NT2/D1 (cell line): ENCODE results near the gene PPFIBP1.

ENCODE experiments used
- SUZ12 ChIP-seq: IDR thresholded peaks from 2 replicates; pipeline ENCODE4 v1.6.1; 2011; ENCODE audit not compliant: insufficient read length, insufficient read depth; ENCODE audit errors: extremely low read depth
- YY1 ChIP-seq: IDR thresholded peaks from 2 replicates; pipeline ENCODE4 v1.6.1; 2011; ENCODE audit not compliant: insufficient read length, insufficient read depth
- ZNF274 ChIP-seq: IDR thresholded peaks from 2 replicates; pipeline ENCODE4 v1.6.1; 2011; ENCODE audit warnings: mild to moderate bottlenecking, low read depth, low read length

DNA sequence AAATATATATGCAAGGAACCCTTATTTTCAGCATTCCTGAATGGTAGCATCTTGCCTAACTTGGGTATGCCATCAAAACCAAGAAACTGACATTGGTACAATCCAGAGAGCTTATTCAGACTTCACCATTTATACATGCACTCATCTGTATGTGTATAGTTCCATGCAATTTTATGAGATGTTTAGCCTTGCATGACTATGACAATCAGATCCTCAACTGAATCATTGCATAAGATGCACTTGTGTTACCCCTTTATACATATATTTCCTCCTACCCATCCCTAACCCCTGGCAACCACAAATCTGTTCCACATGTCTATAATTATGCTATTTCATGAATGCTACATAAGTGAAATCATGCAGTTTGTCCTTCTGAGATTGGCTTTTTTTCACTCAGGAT is 37.0 kb upstream of the PPFIBP1 start:
- TF ChIP-seq ZNF274 (no peak), YY1 (no peak), SUZ12 (no peak)
